Upper lobe of left lung (tissue), 6 donors: ENCODE measurements around the gene MKNK2. TPM values are rescaled to one million over a fixed set of nuclear protein-coding genes. Genes with fewer than 3 reads are reported as not detected.
A peak's percentile ranks its signal among the peaks of the same experiment; 100 is the strongest.
"Not testable (repeated sequence)": the region's sequence is repeated elsewhere in the genome, so short reads cannot be mapped to it uniquely, and the experiment has no call there.

Source experiments
- ATAC-seq, 2 donors: fragments of 200-7000 bp; cut with Tn5 transposase; one replicate each; pipeline ENCODE4 v1.9.1; 2022; ENCODE audit warnings: mild to moderate bottlenecking in 2 of 2, moderate library complexity in 2 of 2; ENCODE audit not compliant: low FRiP score in 2 of 2
- DNase-seq, 2 donors: peaks; one replicate each; pipeline ENCODE4 v3.0.0-alpha.2; 2019 to 2020
- H3K27ac ChIP-seq, 4 donors: fragments of 200-600 bp; sonication (generic); one replicate each; pipeline ENCODE4 v1.5.1; 2016 to 2019
- H3K27me3 ChIP-seq, 4 donors: fragments of 200-600 bp; sonication (generic); one replicate each; pipeline ENCODE4 v1.5.1; 2017 to 2019
- H3K36me3 ChIP-seq, 4 donors: fragments of 200-600 bp; sonication (generic); one replicate each; pipeline ENCODE4 v1.5.1; 2016 to 2019
- H3K4me1 ChIP-seq, 4 donors: fragments of 200-600 bp; sonication (generic); one replicate each; pipeline ENCODE4 v1.5.1; 2018 to 2019
- H3K4me3 ChIP-seq, 4 donors: fragments of 200-600 bp; sonication (generic); one replicate each; pipeline ENCODE4 v1.5.1; 2017 to 2019; ENCODE audit warnings: mild to moderate bottlenecking in 2 of 4, moderate library complexity in 1 of 4
- H3K9me3 ChIP-seq, 4 donors: fragments of 200-600 bp; sonication (generic); one replicate each; pipeline ENCODE4 v1.5.1; 2018 to 2019
- EP300 ChIP-seq, 4 donors: sonication (generic); formaldehyde crosslinking; IDR thresholded peaks; one replicate each; pipeline ENCODE4 v1.5.1; 2017; ENCODE audit warnings: antibody characterized with exemption in 4 of 4, control low read depth in 2 of 4
- POLR2A ChIP-seq, 4 donors: fragments of 450-650 bp; IDR thresholded peaks; one replicate each; pipeline ENCODE4 v1.5.1; 2016 to 2017; ENCODE audit warnings: antibody characterized with exemption in 4 of 4, mild to moderate bottlenecking in 2 of 4
- POLR2AphosphoS5 ChIP-seq, 2 donors: sonication (generic); formaldehyde crosslinking; IDR thresholded peaks; one replicate each; pipeline ENCODE4 v1.5.1; 2017; ENCODE audit warnings: antibody characterized with exemption in 2 of 2
- WGBS, 2 donors: methylation state at CpG; one replicate each; pipeline ENCODE4 v1.1.5; 2017 to 2018; 5-methylcytosine and 5-hydroxymethylcytosine counted together
- total RNA-seq, 6 donors: library from RNA; depleted of rRNA in 4 of 6; stranded (reverse); fragments of >200 nt in 4 of 6; gene quantifications; one replicate each; pipeline versions ENCODE4 v1.1.0 to v1.2.1, GENCODE V29; 2016 to 2021
- TF ChIP-seq, protein P1 (sequence below), 6 experiments: fragments of 450-650 bp in 4 of 6; fragments of 200-600 bp in 2 of 6; sonication (generic) in 2 of 6; IDR thresholded peaks; one replicate each; pipeline ENCODE4 v1.5.1; 2016 to 2019; ENCODE audit warnings: antibody characterized with exemption in 6 of 6
- donor health status: DM: no; HTN: no; CAD: no; lungs with moderate emphysema.
- donor health status: DM: no; HTN: yes; CAD: no; lungs with severe emphysema.

Gene MKNK2
- total RNA-seq, 6 donors from 2014 or later: 200 to 397 (median 264) TPM

DNA sequence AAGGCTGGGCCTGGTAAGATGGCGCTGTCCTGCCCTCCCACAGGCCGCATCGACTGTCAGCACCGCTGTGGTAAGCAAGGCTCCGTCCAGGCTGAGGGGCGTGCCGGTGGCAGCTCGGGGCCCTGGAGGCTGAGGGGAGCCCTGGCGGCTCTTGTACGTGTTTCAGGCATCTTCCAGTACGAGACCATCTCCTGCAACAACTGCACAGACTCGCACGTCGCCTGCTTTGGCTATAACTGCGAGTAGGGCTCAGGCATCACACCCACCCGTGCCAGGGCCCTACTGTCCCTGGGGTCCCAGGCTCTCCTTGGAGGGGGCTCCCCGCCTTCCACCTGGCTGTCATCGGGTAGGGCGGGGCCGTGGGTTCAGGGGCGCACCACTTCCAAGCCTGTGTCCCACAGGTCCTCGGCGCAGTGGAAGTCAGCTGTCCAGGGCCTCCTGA lies 46.9 kb upstream of the MKNK2 start:
- H3K27me3 ChIP-seq: no peaks in the 10 kb centered on the region
- WGBS, 2 donors: 86 to 87% methylated on average over 3 to 23 of the region's 23 CpGs
- peak overlapping the region in 1 of 4 donors; percentile 82 for H3K27ac ChIP-seq
- no peak for ATAC-seq
- TF ChIP-seq EP300 (IDR thresholded peaks at IDR 0.05) (no peak), POLR2AphosphoS5 (IDR thresholded peaks at IDR 0.05) (no peak), POLR2A (IDR thresholded peaks at IDR 0.05) (no peak)
- TF ChIP-seq, protein P1, sequence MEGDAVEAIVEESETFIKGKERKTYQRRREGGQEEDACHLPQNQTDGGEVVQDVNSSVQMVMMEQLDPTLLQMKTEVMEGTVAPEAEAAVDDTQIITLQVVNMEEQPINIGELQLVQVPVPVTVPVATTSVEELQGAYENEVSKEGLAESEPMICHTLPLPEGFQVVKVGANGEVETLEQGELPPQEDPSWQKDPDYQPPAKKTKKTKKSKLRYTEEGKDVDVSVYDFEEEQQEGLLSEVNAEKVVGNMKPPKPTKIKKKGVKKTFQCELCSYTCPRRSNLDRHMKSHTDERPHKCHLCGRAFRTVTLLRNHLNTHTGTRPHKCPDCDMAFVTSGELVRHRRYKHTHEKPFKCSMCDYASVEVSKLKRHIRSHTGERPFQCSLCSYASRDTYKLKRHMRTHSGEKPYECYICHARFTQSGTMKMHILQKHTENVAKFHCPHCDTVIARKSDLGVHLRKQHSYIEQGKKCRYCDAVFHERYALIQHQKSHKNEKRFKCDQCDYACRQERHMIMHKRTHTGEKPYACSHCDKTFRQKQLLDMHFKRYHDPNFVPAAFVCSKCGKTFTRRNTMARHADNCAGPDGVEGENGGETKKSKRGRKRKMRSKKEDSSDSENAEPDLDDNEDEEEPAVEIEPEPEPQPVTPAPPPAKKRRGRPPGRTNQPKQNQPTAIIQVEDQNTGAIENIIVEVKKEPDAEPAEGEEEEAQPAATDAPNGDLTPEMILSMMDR (IDR thresholded peaks at IDR 0.05): no peak
- no peak overlapping the region for H3K4me3 ChIP-seq
- H3K4me1 ChIP-seq: peaks cover 19 to 44% (median 34%) of the 10 kb centered on the region in 4 donors
- DNase-seq: peak in 1 of 2 donors; percentile 84
- H3K9me3 ChIP-seq: no peaks in the 10 kb centered on the region
- H3K36me3 ChIP-seq: peaks cover 12 to 44% (median 33%) of the 10 kb centered on the region in 4 donors

DNA sequence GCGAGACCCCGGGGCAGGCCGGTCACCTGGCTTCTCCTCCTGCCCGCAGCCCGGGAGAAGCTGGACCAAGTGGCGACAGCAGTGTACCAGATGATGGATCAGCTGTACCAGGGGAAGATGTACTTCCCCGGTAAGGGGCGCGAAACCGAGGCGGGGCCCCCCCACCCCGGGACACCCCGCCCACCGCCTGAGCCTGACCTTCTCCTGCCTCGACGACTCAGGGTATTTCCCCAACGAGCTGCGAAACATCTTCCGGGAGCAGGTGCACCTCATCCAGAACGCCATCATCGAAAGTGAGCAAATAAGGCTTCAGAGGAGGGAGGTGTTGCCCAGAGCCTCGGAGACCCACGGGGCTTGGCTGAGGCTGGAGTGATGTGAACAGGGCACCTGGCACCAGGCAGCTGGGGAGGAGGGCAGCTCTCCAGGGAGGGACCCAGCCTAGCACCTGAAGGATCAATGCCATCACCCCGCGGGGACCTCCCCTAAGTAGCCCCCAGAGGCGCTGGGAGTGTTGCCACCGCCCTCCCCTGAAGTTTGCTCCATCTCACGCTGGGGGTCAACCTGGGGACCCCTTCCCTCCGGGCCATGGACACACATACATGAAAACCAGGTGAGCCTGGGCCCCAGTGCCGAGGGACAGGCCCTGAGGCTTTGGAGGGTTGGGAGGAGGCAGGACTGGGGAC lies 46.3 kb upstream of the MKNK2 start:
- Histone ChIP-seq H3K4me1 (peaks cover 23 to 48% (median 37%) of the 10 kb centered on the region in 4 donors), H3K27ac (peak overlapping the region; percentile 48 to 85 (median 72)), H3K4me3 (peak overlapping the region; percentile 4 to 73 (median 58)), H3K9me3 (no peaks in the 10 kb centered on the region), H3K36me3 (peaks cover 12 to 44% (median 31%) of the 10 kb centered on the region in 4 donors), H3K27me3 (no peaks in the 10 kb centered on the region)
- ATAC-seq (no peak), DNase-seq (no peak)
- 27 to 35% methylated on average over 21 to 22 of the region's 30 CpGs for WGBS, 2 donors
- TF ChIP-seq POLR2A (IDR thresholded peaks at IDR 0.05) (no peak), EP300 (IDR thresholded peaks at IDR 0.05) (no peak), POLR2AphosphoS5 (IDR thresholded peaks at IDR 0.05) (no peak)
- TF ChIP-seq, protein P1 (IDR thresholded peaks at IDR 0.05): no peak

DNA sequence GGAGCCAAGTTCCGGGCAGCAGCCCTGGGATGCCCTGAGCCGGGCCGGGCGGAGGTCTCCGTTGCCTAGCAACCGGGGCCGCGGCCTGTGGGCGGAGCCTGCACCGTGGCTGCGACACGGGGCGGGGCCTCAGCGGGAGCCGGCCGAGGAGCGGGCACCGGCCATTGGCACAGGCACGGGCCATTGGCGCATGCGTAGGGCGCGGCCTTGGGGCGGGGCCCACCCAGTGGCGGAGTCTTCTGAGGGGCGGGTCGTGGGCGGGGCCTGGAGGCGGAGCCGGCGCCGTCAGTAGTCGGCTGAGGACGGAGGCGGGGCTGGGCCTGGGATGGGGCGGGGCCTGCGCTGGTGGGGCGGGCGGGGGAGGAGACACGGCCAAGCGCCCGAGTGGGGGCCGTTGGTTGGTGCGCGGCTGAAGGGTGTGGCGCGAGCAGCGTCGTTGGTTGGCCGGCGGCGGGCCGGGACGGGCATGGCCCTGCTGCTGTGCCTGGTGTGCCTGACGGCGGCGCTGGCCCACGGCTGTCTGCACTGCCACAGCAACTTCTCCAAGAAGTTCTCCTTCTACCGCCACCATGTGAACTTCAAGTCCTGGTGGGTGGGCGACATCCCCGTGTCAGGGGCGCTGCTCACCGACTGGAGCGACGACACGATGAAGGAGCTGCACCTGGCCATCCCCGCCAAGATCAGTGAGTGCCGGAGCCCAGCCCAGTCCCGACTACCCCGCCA lies 45.6 kb upstream of the MKNK2 start, which contains the start of gene IZUMO4:
IZUMO4 (plus strand) TSS at position 436 of the 723 bp plus-strand sequence; CDS start at position 467, 31 bp downstream.
- H3K36me3 ChIP-seq: peaks cover 12 to 37% (median 25%) of the 10 kb centered on the region in 4 donors
- peak; percentile 94 to 95 for ATAC-seq
- H3K27me3 ChIP-seq: no peaks in the 10 kb centered on the region
- TF ChIP-seq, protein P1 (IDR thresholded peaks at IDR 0.05): peak; percentile 28 to 67 (median 50)
- TF ChIP-seq POLR2AphosphoS5 (IDR thresholded peaks at IDR 0.05) (peak in 1 of 2 donors; percentile 12), EP300 (IDR thresholded peaks at IDR 0.05) (no peak), POLR2A (IDR thresholded peaks at IDR 0.05) (no peak)
- H3K4me3 ChIP-seq: peak within 1 kb of the TSS; percentile 64 to 82 (median 70)
- H3K27ac ChIP-seq: peak within 1 kb of the TSS; percentile 90 to 96 (median 94)
- DNase-seq: peak; percentile 99 to 100
- peaks cover 25 to 55% (median 41%) of the 10 kb centered on the region in 4 donors for H3K4me1 ChIP-seq
- H3K9me3 ChIP-seq: no peaks in the 10 kb centered on the region
- WGBS, 2 donors: 0% methylated on average over 20 to 30 of the region's 70 CpGs

DNA sequence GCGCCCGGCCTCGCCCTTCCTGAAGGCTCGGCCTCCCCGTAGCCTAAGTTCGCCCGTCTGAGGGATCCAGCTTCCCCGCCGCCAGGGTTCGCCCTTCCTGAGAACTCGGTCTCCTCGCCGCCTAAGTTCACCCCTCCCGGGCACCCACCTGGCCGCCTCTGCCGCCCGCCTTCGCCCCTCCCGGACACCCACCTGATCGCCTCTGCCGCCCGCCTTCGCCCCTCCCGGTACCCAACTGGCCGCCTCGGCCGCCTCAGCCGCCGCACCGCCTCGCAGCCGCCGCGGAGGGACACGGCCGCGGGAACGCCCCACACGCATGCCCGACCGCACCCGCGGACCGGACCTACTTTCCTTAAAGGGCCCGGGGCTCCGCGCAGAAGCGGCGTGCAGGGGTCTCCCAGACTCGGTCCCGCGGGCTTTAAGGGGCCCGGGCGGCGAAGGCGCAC lies 45.0 kb upstream of the MKNK2 start, which contains the start of gene MOB3A:
MOB3A (minus strand) TSS at position 293 of the 446 bp plus-strand sequence. CDS start 17,766 bp downstream, outside the sequence.
- WGBS, 2 donors: 1% methylated on average over 33 of the region's 56 CpGs; no CpG with 5 or more reads in 1 of the 2 donors
- TF ChIP-seq, protein P1 (IDR thresholded peaks at IDR 0.05): peak in 5 of 6 experiments; percentile 34 to 86 (median 77)
- TF ChIP-seq EP300 (IDR thresholded peaks at IDR 0.05): peak in 1 of 4 donors; percentile 77
- TF ChIP-seq POLR2AphosphoS5 (IDR thresholded peaks at IDR 0.05): peak; percentile 93 to 94
- peak; percentile 8 to 96 (median 78) for TF ChIP-seq POLR2A (IDR thresholded peaks at IDR 0.05)
- DNase-seq: peak; percentile 90 to 98
- ATAC-seq: peak; percentile 81 to 89
- Histone ChIP-seq H3K9me3 (no peaks in the 10 kb centered on the region), H3K27ac (peak within 1 kb of the TSS; percentile 90 to 96 (median 94)), H3K27me3 (no peaks in the 10 kb centered on the region), H3K4me1 (peaks cover 31 to 61% (median 47%) of the 10 kb centered on the region in 4 donors), H3K36me3 (peaks cover 8 to 31% (median 19%) of the 10 kb centered on the region in 4 donors), H3K4me3 (peak within 1 kb of the TSS; percentile 64 to 82 (median 70))

DNA sequence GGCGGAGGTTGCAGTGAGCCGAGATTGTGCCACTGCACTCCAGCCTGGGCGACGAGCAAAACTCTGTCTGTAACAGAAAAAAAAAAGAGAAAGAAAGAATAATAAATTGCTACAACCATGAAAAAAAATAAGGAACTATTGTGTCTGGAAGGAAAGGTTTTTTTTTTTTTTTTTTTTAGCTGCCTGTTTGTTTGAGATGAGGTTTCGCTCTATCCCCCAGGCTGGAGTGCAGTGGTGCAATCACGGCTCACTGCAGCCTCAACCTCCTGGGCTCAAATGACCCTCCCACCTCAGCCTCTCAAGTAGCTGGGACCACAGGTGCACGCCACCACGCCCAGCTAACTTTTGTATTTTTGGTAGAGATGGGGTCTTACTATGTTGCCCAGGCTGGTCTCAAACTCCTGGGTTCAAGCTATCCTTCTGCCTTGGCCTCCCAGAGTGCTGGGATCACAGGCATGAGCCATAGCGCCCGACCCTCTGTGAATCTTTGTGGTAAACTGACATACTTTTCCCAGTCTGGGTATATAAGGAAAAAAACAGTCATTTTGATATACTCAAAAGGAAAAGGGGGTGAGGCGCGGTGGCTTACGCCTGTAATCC lies 41.0 kb upstream of the MKNK2 start:
- not testable (repeated sequence) for ATAC-seq, H3K9me3 ChIP-seq
- 78 to 88% methylated on average over 13 of the region's 13 CpGs for WGBS, 2 donors

More for the DNA sequence above, 41.0 kb upstream of the MKNK2 start:
- H3K36me3 ChIP-seq, H3K4me3 ChIP-seq, DNase-seq, H3K27me3 ChIP-seq: not testable (repeated sequence)
- H3K4me1 ChIP-seq: peaks cover 63 to 88% (median 74%) of the 10 kb centered on the region in 4 donors
- H3K27ac ChIP-seq: peak overlapping the region; percentile 89 to 96 (median 92)
